Heart right ventricle (tissue), 16 donors: ENCODE data around the gene MPI. TPM values are rescaled to one million over a fixed set of nuclear protein-coding genes. Genes with fewer than 3 reads are reported as not detected.

ENCODE experiments used
- ATAC-seq, 8 donors: fragments of 200-7000 bp; cut with Tn5 transposase; one replicate each; pipeline ENCODE4 v1.9.1; 2020; ENCODE audit warnings: mild to moderate bottlenecking in 8 of 8, moderate library complexity in 8 of 8, moderate number of reproducible peaks in 1 of 8
- DNase-seq, 2 donors: peaks; one replicate each; pipeline ENCODE4 v3.0.0-alpha.2; 2020
- H3K27ac ChIP-seq, 10 donors: fragments of 200-600 bp; sonication (generic) in 2 of 10; one replicate each; pipeline versions ENCODE4 v1.5.0 to v1.8.0; 2020 to 2022; ENCODE audit warnings: mild to moderate bottlenecking in 3 of 10
- H3K27me3 ChIP-seq, 7 donors: fragments of 200-600 bp; one replicate each; pipeline ENCODE4 v1.8.0; 2021 to 2022; ENCODE audit warnings: mild to moderate bottlenecking in 2 of 7
- H3K36me3 ChIP-seq, 9 donors: fragments of 200-600 bp; sonication (generic) in 1 of 9; one replicate each; pipeline versions ENCODE4 v1.5.0 to v1.8.0; 2020 to 2022; ENCODE audit warnings: mild to moderate bottlenecking in 2 of 9
- H3K4me1 ChIP-seq, 9 donors: fragments of 200-600 bp; sonication (generic) in 1 of 9; one replicate each; pipeline versions ENCODE4 v1.5.0 to v1.8.0; 2020 to 2022; ENCODE audit warnings: mild to moderate bottlenecking in 4 of 9
- H3K4me3 ChIP-seq, 10 donors: fragments of 200-600 bp; sonication (generic) in 2 of 10; one replicate each; pipeline versions ENCODE4 v1.5.0 to v1.8.0; 2020 to 2022; ENCODE audit warnings: mild to moderate bottlenecking in 7 of 10, moderate library complexity in 2 of 10
- H3K9me3 ChIP-seq, 11 donors: fragments of 200-600 bp in 10 of 11; sonication (generic) in 2 of 11; one replicate each; pipeline versions ENCODE4 v1.5.0 to v1.8.0; 2013 to 2022; ENCODE audit warnings: mild to moderate bottlenecking in 2 of 11, control low read depth in 1 of 11, moderate library complexity in 1 of 11
- WGBS, 2 donors: extraction: QIAGEN DNeasy Blood & Tissue Kit; methylation state at CpG; one replicate each; pipeline ENCODE4 v1.1.7; 2013; ENCODE audit warnings: inconsistent platforms in 1 of 2; 5-methylcytosine and 5-hydroxymethylcytosine counted together
- intact Hi-C, 10 donors: fragments of 100-400 bp; cut with DNase I; formaldehyde crosslinking; loops; one replicate each; pipeline versions ENCODE4 v1.11.1 to v1.14.2; 2022
- polyA plus RNA-seq, 2 donors: library from polyadenylated mRNA; stranded (reverse); fragments of 200-250 nt; gene quantifications; one replicate each; pipeline ENCODE4 v1.2.3, GENCODE V29; 2013
- total RNA-seq, 10 donors: library from RNA; stranded (reverse); fragmentation: NEBNext Ultra II Directional in 3 of 10; extraction: Animal tissue kit (Norgen Biotek cat#: 25700) in 3 of 10; gene quantifications; one replicate each; pipeline versions ENCODE4 v1.2.1 to v1.2.4, GENCODE V29; 2021 to 2023
- TF ChIP-seq, protein P1 (sequence below), 9 donors: fragments of 200-600 bp; sonication (generic) in 2 of 9; IDR thresholded peaks; one replicate each; pipeline versions ENCODE4 v1.5.0 to v1.8.0; 2021 to 2022; ENCODE audit warnings: antibody characterized with exemption in 9 of 9, mild to moderate bottlenecking in 5 of 9, moderate library complexity in 1 of 9
- donor health status: Arrhythmogenic right ventricular cardiomyopathy.
- donor health status: ischemic (EF 13 %, LVEDD 7.1; RV severe dilation, severe dysfunction).
- donor health status: healthy with polysubstance abuse.
- donor health status: DM: no; HTN: yes; CAD: no.
- donor health status: DM: no; HTN: no; CAD: no.
- donor health status: ischemic (EF 25% LVEDD 6.9; RV normal size, moderate dysfunction).
- donor health status: ischemic (EF 25% LVEDD 5.7; RV mildly dilated, moderate dysfunction).
- donor health status: healthy.
- donor health status: DM: yes; HTN: yes; CAD: no.
- donor health status: Ischemic cardiomyopathy.
- donor health status: ischemic (EF 35%, LVEDD 5.7; RV mildly dilated, moderate dysfunction).
- donor health status: nonischemic (EF 11% LVEDD 7.7; RV severe dilation, severe dysfunction).
- donor health status: DM: yes; HTN: yes; CAD: no.
- donor health status: PGD.
- donor health status: ischemic (EF 29% LVEDD 5.4; RV normal size, mild dysfunction).
- donor health status: nonischemic (EF 23%, LVEDD 6.1; RV moderate dilation, normal function).

The MPI gene
- total and polyA plus RNA-seq, 12 donors, result 24.4 to 86.4 (median 54.5) TPM

GRCh38 chr15:74870436-74871215, 19.2 kb upstream of the MPI start:
- peaks cover 0 to 13% (median 0%) of the 10 kb centered on the region in 9 donors for H3K36me3 ChIP-seq
- ATAC-seq (no peak), DNase-seq (no peak)
- TF ChIP-seq, protein P1, sequence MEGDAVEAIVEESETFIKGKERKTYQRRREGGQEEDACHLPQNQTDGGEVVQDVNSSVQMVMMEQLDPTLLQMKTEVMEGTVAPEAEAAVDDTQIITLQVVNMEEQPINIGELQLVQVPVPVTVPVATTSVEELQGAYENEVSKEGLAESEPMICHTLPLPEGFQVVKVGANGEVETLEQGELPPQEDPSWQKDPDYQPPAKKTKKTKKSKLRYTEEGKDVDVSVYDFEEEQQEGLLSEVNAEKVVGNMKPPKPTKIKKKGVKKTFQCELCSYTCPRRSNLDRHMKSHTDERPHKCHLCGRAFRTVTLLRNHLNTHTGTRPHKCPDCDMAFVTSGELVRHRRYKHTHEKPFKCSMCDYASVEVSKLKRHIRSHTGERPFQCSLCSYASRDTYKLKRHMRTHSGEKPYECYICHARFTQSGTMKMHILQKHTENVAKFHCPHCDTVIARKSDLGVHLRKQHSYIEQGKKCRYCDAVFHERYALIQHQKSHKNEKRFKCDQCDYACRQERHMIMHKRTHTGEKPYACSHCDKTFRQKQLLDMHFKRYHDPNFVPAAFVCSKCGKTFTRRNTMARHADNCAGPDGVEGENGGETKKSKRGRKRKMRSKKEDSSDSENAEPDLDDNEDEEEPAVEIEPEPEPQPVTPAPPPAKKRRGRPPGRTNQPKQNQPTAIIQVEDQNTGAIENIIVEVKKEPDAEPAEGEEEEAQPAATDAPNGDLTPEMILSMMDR (IDR thresholded peaks at IDR 0.05), result no peak
- WGBS, 2 donors, result 30 to 33% methylated on average over 6 of the region's 6 CpGs
- H3K27me3 ChIP-seq, result no peaks in the 10 kb centered on the region
- H3K9me3 ChIP-seq, result no peaks in the 10 kb centered on the region
- intact Hi-C loops, result no loop called here
- H3K27ac ChIP-seq, result peak overlapping the region in 9 of 10 donors; percentile 65 to 94 (median 78)
- H3K4me3 ChIP-seq, result peak overlapping the region in 5 of 10 donors; percentile 1 to 64 (median 16)
- peaks cover 21 to 79% (median 72%) of the 10 kb centered on the region in 9 donors for H3K4me1 ChIP-seq

- ATAC-seq, result no peak
- WGBS, 2 donors, result 1 to 2% methylated on average over 11 of the region's 11 CpGs
- intact Hi-C loops, result no loop called here
- Histone ChIP-seq H3K4me1 (peaks cover 17 to 58% (median 55%) of the 10 kb centered on the region in 9 donors), H3K27ac (peak overlapping the region; percentile 62 to 97 (median 94)), H3K36me3 (peaks cover 0 to 9% (median 0%) of the 10 kb centered on the region in 9 donors), H3K9me3 (no peaks in the 10 kb centered on the region), H3K4me3 (peak overlapping the region; percentile 57 to 94 (median 68)), H3K27me3 (no peaks in the 10 kb centered on the region)
- DNase-seq, result no peak
- TF ChIP-seq, protein P1 (IDR thresholded peaks at IDR 0.05), result no peak
These were observed 17.2 kb upstream of the MPI start for GRCh38 chr15:74872702-74873035.

DNA sequence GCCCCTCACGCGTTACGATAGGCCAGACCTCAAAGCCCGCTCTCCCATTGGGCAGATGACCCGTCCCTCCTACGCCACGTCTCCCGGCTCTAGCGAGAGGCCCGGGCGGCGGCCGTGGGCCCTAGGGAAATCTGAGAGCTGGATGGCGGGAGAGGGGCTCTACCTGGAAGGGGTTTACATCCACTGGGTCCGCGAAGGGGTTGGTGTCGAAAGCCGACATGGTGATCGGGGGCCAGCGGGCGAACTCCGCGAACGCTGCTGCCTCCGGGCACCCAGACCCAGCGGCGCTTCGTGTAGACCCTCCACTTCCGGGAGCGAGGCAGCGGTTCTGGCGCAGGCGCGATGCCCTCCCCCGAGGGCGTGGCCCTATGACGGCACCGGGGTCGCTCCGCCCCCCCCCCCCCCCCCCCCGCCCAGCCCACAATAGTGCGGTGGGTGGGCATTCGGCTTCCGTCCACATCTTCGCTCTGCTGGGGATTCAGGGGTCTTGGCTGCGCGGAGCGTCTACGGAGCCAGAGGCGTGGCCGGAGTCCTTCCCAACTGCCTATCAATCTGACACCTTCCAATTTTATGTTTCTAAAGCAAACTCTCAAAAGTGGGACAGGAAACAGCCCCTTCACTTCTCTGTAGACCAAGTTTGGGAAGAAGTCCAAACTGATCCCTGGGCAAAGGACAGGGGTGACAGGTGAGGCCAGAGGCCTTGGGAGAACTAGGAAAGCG, 16.6 kb upstream of the MPI start, which contains the start of gene SCAMP2:
SCAMP2 (minus strand) TSS at position 330 of the 720 bp plus-strand sequence; CDS start at position 220, 110 bp downstream.
- H3K27ac ChIP-seq, result peak within 1 kb of the TSS; percentile 62 to 97 (median 94)
- H3K4me1 ChIP-seq, result peaks cover 12 to 53% (median 50%) of the 10 kb centered on the region in 9 donors
- no peaks in the 10 kb centered on the region for H3K27me3 ChIP-seq
- 0 to 1% methylated on average over 41 to 51 of the region's 52 CpGs for WGBS, 2 donors
- DNase-seq (peak; percentile 93 to 96), ATAC-seq (peak; percentile 94 to 97 (median 96))
- peaks cover 0 to 7% (median 0%) of the 10 kb centered on the region in 9 donors for H3K36me3 ChIP-seq
- intact Hi-C loops, result no loop called here
- TF ChIP-seq, protein P1 (IDR thresholded peaks at IDR 0.05), result no peak
- peak within 1 kb of the TSS; percentile 57 to 94 (median 68) for H3K4me3 ChIP-seq
- H3K9me3 ChIP-seq, result no peaks in the 10 kb centered on the region

GRCh38 chr15:74873756-74874424, 16.0 kb upstream of the MPI start:
- Histone ChIP-seq H3K4me3 (peak overlapping the region; percentile 57 to 94 (median 68)), H3K4me1 (peaks cover 12 to 46% (median 43%) of the 10 kb centered on the region in 9 donors), H3K27me3 (no peaks in the 10 kb centered on the region), H3K9me3 (no peaks in the 10 kb centered on the region), H3K27ac (peak overlapping the region; percentile 62 to 97 (median 94)), H3K36me3 (peaks cover 0 to under 1% (median 0%) of the 10 kb centered on the region in 9 donors)
- TF ChIP-seq, protein P1 (IDR thresholded peaks at IDR 0.05), result no peak
- intact Hi-C loops, result no loop called here
- WGBS, 2 donors, result 36 to 38% methylated on average over 16 of the region's 16 CpGs
- DNase-seq (peak in 1 of 2 donors; percentile 26), ATAC-seq (peak in 4 of 8 donors; percentile 2 to 29 (median 16))
